IMR-90 (cell line): ENCODE data around the gene TRAPPC2L. TPM values are rescaled to one million over a fixed set of nuclear protein-coding genes. Genes with fewer than 3 reads are reported as not detected.

Source experiments
- ATAC-seq: fragments of 200-7000 bp; cut with Tn5 transposase; 2 replicates; pipeline ENCODE4 v1.9.1; 2020; ENCODE audit warnings: low read depth, mild to moderate bottlenecking, moderate library complexity
- BruUV-seq: library from RNA; stranded (reverse); fragments of 400-500 nt; replicated peaks from 2 replicates; lab custom pipeline; 2021; lab: Mats Ljungman, UMichigan
- CTCF ChIA-PET: fragments of 300-600 bp; formaldehyde crosslinking; extraction: SDS; loops from one replicate; lab custom pipeline; 2021; ENCODE audit warnings: antibody characterized with exemption; lab: Yijun Ruan, JAX
- POLR2A ChIA-PET: fragments of 300-600 bp; sonication (Branson Sonifier 250); formaldehyde crosslinking; loops from one replicate; lab custom pipeline; 2022; ENCODE audit warnings: antibody characterized with exemption; ENCODE audit not compliant: unreplicated experiment; lab: Charles Lee
- DNase-seq: peaks from one replicate; pipeline ENCODE4 v3.0.0; 2013
- H2AFZ ChIP-seq: replicated peaks from 2 replicates; pipeline ENCODE3; 2013; ENCODE audit warnings: low read length, mild to moderate bottlenecking; ENCODE audit not compliant: poor library complexity
- H2AK5ac ChIP-seq: 2 replicates; pipeline ENCODE4 v1.6.1; 2013; ENCODE audit warnings: low read depth, low read length, inconsistent platforms
- H2AK9ac ChIP-seq: replicated peaks from 2 replicates; pipeline ENCODE3; 2013; ENCODE audit warnings: mild to moderate bottlenecking, low read depth, low read length, moderate library complexity; ENCODE audit not compliant: poor library complexity
- H2BK120ac ChIP-seq: 2 replicates; pipeline ENCODE4 v1.6.1; 2013; ENCODE audit warnings: low read depth, low read length, inconsistent platforms
- H2BK15ac ChIP-seq: 3 replicates; pipeline ENCODE4 v1.6.1; 2013; ENCODE audit warnings: low read depth, low read length, inconsistent platforms
- H2BK20ac ChIP-seq: 2 replicates; pipeline ENCODE4 v1.6.1; 2013; ENCODE audit warnings: low read depth, mild to moderate bottlenecking, inconsistent platforms, low read length, moderate library complexity
- H2BK5ac ChIP-seq: 2 replicates; pipeline ENCODE4 v1.6.1; 2013; ENCODE audit warnings: mild to moderate bottlenecking, low read depth, low read length, inconsistent platforms; ENCODE audit not compliant: poor library complexity, severe bottlenecking
- H3K14ac ChIP-seq: replicated peaks from 2 replicates; pipeline ENCODE4 v1.6.1; 2013; ENCODE audit warnings: low read depth, low read length, inconsistent platforms
- H3K18ac ChIP-seq: 2 replicates; pipeline ENCODE4 v1.6.1; 2013; ENCODE audit warnings: low read depth, low read length, control low read depth
- H3K23ac ChIP-seq: 2 replicates; pipeline ENCODE4 v1.6.1; 2013; ENCODE audit warnings: low read depth, low read length, inconsistent platforms
- H3K27ac ChIP-seq: 2 replicates; pipeline ENCODE4 v1.5.1; 2013; ENCODE audit warnings: mild to moderate bottlenecking, control low read depth, low read length; ENCODE audit not compliant: insufficient read depth
- H3K27me3 ChIP-seq: 2 replicates; pipeline ENCODE4 v1.6.1; 2013; ENCODE audit warnings: low read length; ENCODE audit not compliant: control insufficient read depth, insufficient read depth
- H3K36me3 ChIP-seq: 2 replicates; pipeline ENCODE4 v1.6.1; 2013; ENCODE audit warnings: low read length, mixed read lengths; ENCODE audit not compliant: control insufficient read depth, insufficient read depth
- H3K4ac ChIP-seq: 2 replicates; pipeline ENCODE4 v1.6.1; 2013; ENCODE audit warnings: low read depth, low read length, inconsistent platforms
- H3K4me1 ChIP-seq: 2 replicates; pipeline ENCODE4 v1.6.1; 2013; ENCODE audit warnings: low read length, mixed read lengths; ENCODE audit not compliant: control insufficient read depth, insufficient read depth
- H3K4me2 ChIP-seq: 2 replicates; pipeline ENCODE4 v1.6.1; 2013; ENCODE audit warnings: low read depth, mild to moderate bottlenecking, control low read depth, low read length, moderate library complexity
- H3K4me3 ChIP-seq: 2 replicates; pipeline ENCODE4 v1.5.1; 2013; ENCODE audit warnings: low read depth, mild to moderate bottlenecking, control low read depth, low read length, moderate library complexity; ENCODE audit not compliant: insufficient read depth
- H3K56ac ChIP-seq: 2 replicates; pipeline ENCODE4 v1.6.1; 2013; ENCODE audit warnings: low read length, inconsistent platforms; ENCODE audit not compliant: insufficient read depth; ENCODE audit errors: extremely low read depth
- H3K79me1 ChIP-seq, 2 experiments: 2 replicates each; pipeline ENCODE4 v1.6.1; 2013; ENCODE audit warnings: low read length in 2 of 2, inconsistent platforms in 1 of 2, low read depth in 1 of 2
- H3K9ac ChIP-seq: 2 replicates; pipeline ENCODE4 v1.6.1; 2013; ENCODE audit warnings: low read depth, low read length, control low read depth
- H3K9me1 ChIP-seq: 2 replicates; pipeline ENCODE4 v1.6.1; 2013; ENCODE audit warnings: low read length, inconsistent platforms; ENCODE audit not compliant: insufficient read depth
- H3K9me3 ChIP-seq: 2 replicates; pipeline ENCODE4 v1.6.1; 2013; ENCODE audit warnings: low read length; ENCODE audit not compliant: control insufficient read depth, insufficient read depth
- H4K20me1 ChIP-seq: 2 replicates; pipeline ENCODE4 v1.6.1; 2013; ENCODE audit warnings: low read length, inconsistent platforms; ENCODE audit not compliant: insufficient read depth
- H4K5ac ChIP-seq: 2 replicates; pipeline ENCODE4 v1.6.1; 2013; ENCODE audit warnings: mild to moderate bottlenecking, low read depth, low read length, control low read depth
- H4K8ac ChIP-seq, 2 experiments: 2 replicates each; pipeline ENCODE4 v1.6.1; 2013; ENCODE audit warnings: low read depth in 2 of 2, low read length in 2 of 2, control low read depth in 1 of 2, inconsistent platforms in 1 of 2
- H4K91ac ChIP-seq: 2 replicates; pipeline ENCODE4 v1.6.1; 2013; ENCODE audit warnings: low read depth, low read length, inconsistent platforms; ENCODE audit not compliant: insufficient read depth
- CHD1 ChIP-seq: IDR thresholded peaks from 2 replicates; pipeline ENCODE4 v1.6.1; 2012; ENCODE audit warnings: low read depth, low read length, improper control_type of control experiment
- WGBS, 2 experiments: methylation state at CpG; one replicate each; pipeline versions ENCODE4 v1.1.5 to v1.1.7; 2013; ENCODE audit warnings: missing lambda C conversion rate in 2 of 2; ENCODE audit not compliant: insufficient read length in 1 of 2; ENCODE audit errors: extremely low coverage in 2 of 2; 5-methylcytosine and 5-hydroxymethylcytosine counted together
- dilution Hi-C: fragments of 300-500 bp; cut with HindIII; formaldehyde crosslinking; loops from one replicate; pipeline ENCODE4 v1.14.3; 2018; ENCODE audit warnings: low sequenced_read_pairs; ENCODE audit not compliant: unreplicated experiment
- in situ Hi-C: fragments of 300-500 bp; cut with MboI; formaldehyde crosslinking; loops from 3 replicates; pipeline ENCODE4 v1.14.3; 2019; ENCODE audit warnings: low sequenced_read_pairs, inconsistent platforms, mixed read lengths
- intact Hi-C: fragments of 100-400 bp; cut with micrococcal nuclease; formaldehyde crosslinking; loops from 2 replicates; pipeline ENCODE4 v1.10.0; 2022
- polyA plus RNA-seq, 3 experiments: library from polyadenylated mRNA; depleted of rRNA; stranded (reverse); fragments of >200 nt; gene quantifications; 2 replicates each; pipeline ENCODE4 v1.2.3, GENCODE V29; 2012; ENCODE audit warnings: low replicate concordance in 1 of 3
- total RNA-seq: library from RNA; depleted of rRNA; stranded (reverse); fragments of >200 nt; gene quantifications from 2 replicates; pipeline ENCODE4 v1.2.3, GENCODE V29; 2012

Gene TRAPPC2L
- total and polyA plus RNA-seq, 2 of the 4 experiments (the other 2 are of a cell fraction), result 102 to 109 TPM

DNA sequence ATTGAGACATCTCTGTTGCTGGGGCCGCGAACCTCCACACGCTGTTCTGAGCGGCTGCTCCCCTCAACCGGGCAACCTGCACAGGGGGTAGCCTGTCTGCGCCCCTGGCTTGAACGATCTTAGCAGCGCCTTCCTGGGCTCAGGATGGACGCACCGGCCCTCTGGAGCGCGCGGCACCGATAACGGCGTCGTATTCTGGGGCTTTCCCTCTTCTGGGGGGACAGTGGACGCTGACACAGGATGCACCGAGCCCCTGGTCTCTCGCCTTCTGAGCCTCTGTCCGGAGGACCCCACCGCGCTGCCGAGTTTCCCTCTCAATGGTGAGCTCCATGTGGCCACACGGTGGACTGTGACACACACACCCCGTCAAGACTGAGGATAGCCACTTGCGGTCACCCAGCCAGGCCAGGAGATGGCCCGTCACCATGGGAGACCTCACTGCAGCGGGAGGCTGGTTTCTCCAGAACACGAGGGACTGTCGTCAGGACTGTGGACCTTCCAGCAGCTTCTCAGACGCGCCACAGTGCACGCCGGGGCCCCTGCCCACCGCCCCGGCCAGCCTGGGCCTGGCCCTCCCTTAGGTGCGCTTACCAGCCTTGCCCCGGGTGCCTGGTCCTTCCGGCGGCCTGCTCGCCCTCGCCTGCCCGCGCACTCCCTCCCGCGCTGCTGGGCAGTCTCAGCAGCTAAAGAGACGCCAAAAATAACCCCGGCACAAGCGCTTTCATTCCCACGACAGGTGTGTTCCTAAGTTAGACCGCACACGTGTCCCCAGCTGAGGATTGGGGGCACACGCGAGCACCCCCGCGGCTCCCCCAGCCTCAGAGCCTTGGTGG, 39.5 kb downstream of the TRAPPC2L start:
- Histone ChIP-seq H3K4me3 (no peak overlapping the region), H3K9ac (no peak overlapping the region), H2AK9ac (no peak overlapping the region), H3K18ac (no peak overlapping the region), H3K27ac (no peak overlapping the region), H3K36me3 (no peaks in the 10 kb centered on the region), H4K91ac (no peak overlapping the region), H2AK5ac (no peak overlapping the region), H2BK15ac (no peak overlapping the region), H3K56ac (no peak overlapping the region), H2BK5ac (no peak overlapping the region), H3K27me3 (peaks cover 19% of the 10 kb centered on the region; the same call in 1 of the 2 replicates), H2BK20ac (no peak overlapping the region), H3K9me3 (no peaks in the 10 kb centered on the region), H4K20me1 (no peaks in the 10 kb centered on the region), H4K5ac (no peak overlapping the region), H4K8ac (no peak overlapping the region), H3K4me2 (no peak overlapping the region), H3K23ac (no peak overlapping the region), H3K4ac (no peak overlapping the region), H3K79me1 (no peaks in the 10 kb centered on the region), H3K4me1 (no peaks in the 10 kb centered on the region), H2AFZ (no peak overlapping the region), H3K9me1 (no peaks in the 10 kb centered on the region), H2BK120ac (no peak overlapping the region), H3K14ac (no peak overlapping the region)
- intact Hi-C loops, result no loop called here
- ChIA-PET POLR2A (no interaction called here), CTCF (no interaction called here)
- ATAC-seq (no peak), DNase-seq (no peak)
- dilution Hi-C loops, result no loop called here
- in situ Hi-C loops, result no loop called here
- TF ChIP-seq CHD1, result no peak
- no TSS peak for BruUV-seq
- 84% methylated on average over 47 of the region's 57 CpGs; no CpG with 5 or more reads in 1 of the 2 experiments for WGBS, 2 experiments
